Stimulated activated CD4-positive, alpha-beta T cell treated with anti-CD3 and anti-CD28 coated beads, Interleukin-4, amount 100 ng/mL, for 24 hours (primary cell): ENCODE measurements around the gene SLC7A6OS.
A peak's percentile ranks its signal among the peaks of the same experiment; 100 is the strongest.

Experiments used
- DNase-seq: peaks from one replicate; pipeline ENCODE4 v3.0.0-alpha.2; 2020

SLC7A6OS gene

GRCh38 chr16:68310774-68311511 lies at the start of gene SLC7A6OS, which contains the start of gene PRMT7:
Gene SLC7A6OS, minus strand, starts transcription at chr16:68310946. Its CDS starts 20 bp downstream, at chr16:68310926.
Gene PRMT7, plus strand, starts transcription at chr16:68311019. Its CDS starts 4,961 bp downstream, at chr16:68315980.
- peak; percentile 93 for DNase-seq

- no peak for DNase-seq
Observed at GRCh38 chr16:68359398-68360191, 48.8 kb upstream of the SLC7A6OS start.

- no peak for DNase-seq
Observed at GRCh38 chr16:68358951-68359350, 48.2 kb upstream of the SLC7A6OS start.

GRCh38 chr16:68357923-68358322 lies 47.2 kb upstream of the SLC7A6OS start:
- no peak for DNase-seq

GRCh38 chr16:68357521-68357922 lies 46.8 kb upstream of the SLC7A6OS start:
- no peak for DNase-seq

- DNase-seq: no peak
Observed at GRCh38 chr16:68356919-68357286, 46.2 kb upstream of the SLC7A6OS start.

GRCh38 chr16:68356249-68356918 lies 45.6 kb upstream of the SLC7A6OS start:
- DNase-seq: peak; percentile 64

GRCh38 chr16:68355447-68356248 lies 44.9 kb upstream of the SLC7A6OS start:
- DNase-seq: no peak

- no peak for DNase-seq
Observed at GRCh38 chr16:68354816-68355215, 44.1 kb upstream of the SLC7A6OS start.

- no peak for DNase-seq
Observed at GRCh38 chr16:68353366-68353765, 42.6 kb upstream of the SLC7A6OS start.

GRCh38 chr16:68351991-68352431 lies 41.3 kb upstream of the SLC7A6OS start:
- no peak for DNase-seq

GRCh38 chr16:68351463-68351862 lies 40.7 kb upstream of the SLC7A6OS start:
- DNase-seq: no peak

GRCh38 chr16:68350813-68351350 lies 40.1 kb upstream of the SLC7A6OS start:
- no peak for DNase-seq

- no peak for DNase-seq
Observed at GRCh38 chr16:68349838-68350410, 39.2 kb upstream of the SLC7A6OS start.

- no peak for DNase-seq
Observed at GRCh38 chr16:68348639-68349445, 38.1 kb upstream of the SLC7A6OS start.

- DNase-seq: no peak
Observed at GRCh38 chr16:68347605-68348004, 36.9 kb upstream of the SLC7A6OS start.

GRCh38 chr16:68346892-68347480 lies 36.2 kb upstream of the SLC7A6OS start:
- no peak for DNase-seq

- no peak for DNase-seq
Observed at GRCh38 chr16:68345958-68346635, 35.4 kb upstream of the SLC7A6OS start.

GRCh38 chr16:68345351-68345810 lies 34.6 kb upstream of the SLC7A6OS start:
- no peak for DNase-seq

GRCh38 chr16:68344252-68344651 lies 33.5 kb upstream of the SLC7A6OS start:
- DNase-seq: no peak
